Neural progenitor cell (in vitro differentiated cells): ENCODE results near the gene SUPT3H.

ENCODE experiments used
- EZH2 ChIP-seq: fragments of 200-600 bp; sonication (generic); IDR thresholded peaks from 2 replicates; pipeline ENCODE4 v1.6.1; 2017; ENCODE audit warnings: antibody characterized with exemption, mild to moderate bottlenecking, moderate library complexity
- TF ChIP-seq, protein P1 (sequence below): fragments of 200-600 bp; sonication (generic); IDR thresholded peaks from 2 replicates; pipeline ENCODE4 v1.5.1; 2017; ENCODE audit warnings: antibody characterized with exemption, mild to moderate bottlenecking

GRCh38 chr6:44784195-44784594 is 593.5 kb downstream of the SUPT3H start:
- TF ChIP-seq, protein P1, sequence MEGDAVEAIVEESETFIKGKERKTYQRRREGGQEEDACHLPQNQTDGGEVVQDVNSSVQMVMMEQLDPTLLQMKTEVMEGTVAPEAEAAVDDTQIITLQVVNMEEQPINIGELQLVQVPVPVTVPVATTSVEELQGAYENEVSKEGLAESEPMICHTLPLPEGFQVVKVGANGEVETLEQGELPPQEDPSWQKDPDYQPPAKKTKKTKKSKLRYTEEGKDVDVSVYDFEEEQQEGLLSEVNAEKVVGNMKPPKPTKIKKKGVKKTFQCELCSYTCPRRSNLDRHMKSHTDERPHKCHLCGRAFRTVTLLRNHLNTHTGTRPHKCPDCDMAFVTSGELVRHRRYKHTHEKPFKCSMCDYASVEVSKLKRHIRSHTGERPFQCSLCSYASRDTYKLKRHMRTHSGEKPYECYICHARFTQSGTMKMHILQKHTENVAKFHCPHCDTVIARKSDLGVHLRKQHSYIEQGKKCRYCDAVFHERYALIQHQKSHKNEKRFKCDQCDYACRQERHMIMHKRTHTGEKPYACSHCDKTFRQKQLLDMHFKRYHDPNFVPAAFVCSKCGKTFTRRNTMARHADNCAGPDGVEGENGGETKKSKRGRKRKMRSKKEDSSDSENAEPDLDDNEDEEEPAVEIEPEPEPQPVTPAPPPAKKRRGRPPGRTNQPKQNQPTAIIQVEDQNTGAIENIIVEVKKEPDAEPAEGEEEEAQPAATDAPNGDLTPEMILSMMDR, result no peak
- no peak for TF ChIP-seq EZH2
